B cell (primary cell): ENCODE measurements around the gene PSRC1.

Experiments used
- CTCF ChIP-seq: fragments of 200-600 bp; IDR thresholded peaks from one replicate; pipeline ENCODE4 v1.8.0; 2022; ENCODE audit warnings: antibody characterized with exemption, mild to moderate bottlenecking
- EZH2 ChIP-seq: IDR thresholded peaks from 2 replicates; pipeline ENCODE4 v1.6.1; 2012; ENCODE audit warnings: borderline replicate concordance, low read depth, mild to moderate bottlenecking, moderate library complexity, low read length; ENCODE audit not compliant: insufficient read depth, poor library complexity, severe bottlenecking

GRCh38 chr1:109279615-109280278 is 3.2 kb downstream of the PSRC1 start:
- TF ChIP-seq CTCF (no peak), EZH2 (no peak)
